H9 (cell line): ENCODE measurements around the gene TOX4. TPM values are rescaled to one million over a fixed set of nuclear protein-coding genes. Genes with fewer than 3 reads are reported as not detected.

Source experiments
- DNase-seq: peaks from one replicate; pipeline ENCODE4 v3.0.0-alpha.2; 2017
- H2AFZ ChIP-seq: one replicate; pipeline ENCODE4 v1.6.1; 2013; ENCODE audit warnings: mild to moderate bottlenecking, low read length, control low read depth, moderate library complexity
- H2AK5ac ChIP-seq: 2 replicates; pipeline ENCODE4 v1.6.1; 2013; ENCODE audit warnings: low read length, control low read depth, mixed read lengths; ENCODE audit not compliant: insufficient read length
- H2BK120ac ChIP-seq: one replicate; pipeline ENCODE4 v1.6.1; 2013; ENCODE audit warnings: low read depth, mild to moderate bottlenecking, low read length, control low read depth, inconsistent platforms; ENCODE audit not compliant: poor library complexity, severe bottlenecking
- H2BK12ac ChIP-seq: 2 replicates; pipeline ENCODE4 v1.6.1; 2013; ENCODE audit warnings: low read length, control low read depth, mixed read lengths, low read depth; ENCODE audit not compliant: insufficient read length
- H2BK15ac ChIP-seq: 2 replicates; pipeline ENCODE4 v1.6.1; 2013; ENCODE audit warnings: low read depth, low read length, control low read depth
- H2BK20ac ChIP-seq: one replicate; pipeline ENCODE4 v1.6.1; 2013; ENCODE audit warnings: low read depth, mild to moderate bottlenecking, low read length, control low read depth, inconsistent platforms; ENCODE audit not compliant: poor library complexity, severe bottlenecking
- H2BK5ac ChIP-seq: 2 replicates; pipeline ENCODE4 v1.6.1; 2013; ENCODE audit warnings: low read length, control low read depth, mixed read lengths; ENCODE audit not compliant: insufficient read length
- H3K14ac ChIP-seq: 2 replicates; pipeline ENCODE4 v1.6.1; 2013; ENCODE audit warnings: low read length, control low read depth; ENCODE audit not compliant: insufficient read depth
- H3K18ac ChIP-seq: 2 replicates; pipeline ENCODE4 v1.6.1; 2013; ENCODE audit warnings: low read depth, mild to moderate bottlenecking, mixed read lengths, low read length, control low read depth; ENCODE audit not compliant: insufficient read length
- H3K23ac ChIP-seq: 2 replicates; pipeline ENCODE4 v1.6.1; 2013; ENCODE audit warnings: low read length, control low read depth, mixed read lengths, low read depth; ENCODE audit not compliant: insufficient read length
- H3K23me2 ChIP-seq: 2 replicates; pipeline ENCODE4 v1.6.1; 2013; ENCODE audit warnings: low read depth, mild to moderate bottlenecking, mixed read lengths, low read length, control low read depth; ENCODE audit not compliant: insufficient read length, poor library complexity, severe bottlenecking
- H3K27ac ChIP-seq: 2 replicates; pipeline ENCODE4 v1.5.1; 2013; ENCODE audit warnings: low read length, control low read depth, mixed read lengths, low read depth; ENCODE audit not compliant: insufficient read length
- H3K27me3 ChIP-seq: 2 replicates; pipeline ENCODE4 v1.6.1; 2013; ENCODE audit warnings: low read length, control low read depth, inconsistent platforms; ENCODE audit not compliant: insufficient read depth
- H3K4ac ChIP-seq: 2 replicates; pipeline ENCODE4 v1.6.1; 2013; ENCODE audit warnings: low read depth, mild to moderate bottlenecking, control low read depth, inconsistent platforms, low read length, moderate library complexity
- H3K4me1 ChIP-seq: 2 replicates; pipeline ENCODE4 v1.6.1; 2013; ENCODE audit warnings: low read length, control low read depth, inconsistent platforms; ENCODE audit not compliant: insufficient read depth
- H3K4me2 ChIP-seq: 2 replicates; pipeline ENCODE4 v1.6.1; 2013; ENCODE audit warnings: low read length, control low read depth, mixed read lengths; ENCODE audit not compliant: insufficient read length, insufficient read depth
- H3K56ac ChIP-seq: 2 replicates; pipeline ENCODE4 v1.6.1; 2013; ENCODE audit warnings: low read depth, mild to moderate bottlenecking, mixed read lengths, low read length, control low read depth; ENCODE audit not compliant: insufficient read length
- H3K79me1 ChIP-seq: 2 replicates; pipeline ENCODE4 v1.6.1; 2013; ENCODE audit warnings: low read depth, mild to moderate bottlenecking, moderate library complexity, low read length, control low read depth, inconsistent platforms; ENCODE audit not compliant: insufficient read depth, poor library complexity, severe bottlenecking
- H3K79me2 ChIP-seq: 2 replicates; pipeline ENCODE4 v1.6.1; 2013; ENCODE audit warnings: low read length, control low read depth, inconsistent platforms; ENCODE audit not compliant: insufficient read depth
- H3K9ac ChIP-seq: 2 replicates; pipeline ENCODE4 v1.6.1; 2013; ENCODE audit warnings: low read length, control low read depth, mixed read lengths; ENCODE audit not compliant: insufficient read length; ENCODE audit errors: extremely low read depth
- H3K9me3 ChIP-seq: one replicate; pipeline ENCODE4 v1.6.1; 2013; ENCODE audit warnings: low read depth, low read length, inconsistent platforms; ENCODE audit not compliant: control insufficient read depth
- H3T11ph ChIP-seq: one replicate; pipeline ENCODE4 v1.6.1; 2013; ENCODE audit warnings: mild to moderate bottlenecking, low read length, control low read depth, inconsistent platforms
- H4K20me1 ChIP-seq: one replicate; pipeline ENCODE4 v1.6.1; 2013; ENCODE audit not compliant: control insufficient read depth, insufficient read length, insufficient read depth
- H4K5ac ChIP-seq: 2 replicates; pipeline ENCODE4 v1.6.1; 2013; ENCODE audit warnings: low read depth, mild to moderate bottlenecking, mixed read lengths, low read length, control low read depth; ENCODE audit not compliant: insufficient read length
- H4K8ac ChIP-seq: replicated peaks from 2 replicates; pipeline ENCODE4 v1.6.1; 2013; ENCODE audit warnings: low read length, control low read depth, mixed read lengths, low read depth; ENCODE audit not compliant: insufficient read length
- H4K91ac ChIP-seq: 2 replicates; pipeline ENCODE4 v1.6.1; 2013; ENCODE audit warnings: low read depth, mild to moderate bottlenecking, moderate library complexity, mixed read lengths, low read length, control low read depth; ENCODE audit not compliant: insufficient read length
- H3K27ac Mint-ChIP-seq, 3 experiments: 2 replicates in 2 of 3; 3 replicates in 1 of 3; pipeline ENCODE4 v1.8.0; 2020 to 2021; ENCODE audit warnings: mixed read lengths in 3 of 3, mild to moderate bottlenecking in 1 of 3, moderate library complexity in 1 of 3
- H3K27me3 Mint-ChIP-seq: 2 replicates; pipeline ENCODE4 v1.8.0; 2021; ENCODE audit warnings: low read depth, mild to moderate bottlenecking, moderate library complexity, mixed read lengths
- H3K36me3 Mint-ChIP-seq, 3 experiments: 2 replicates in 2 of 3; 3 replicates in 1 of 3; pipeline ENCODE4 v1.8.0; 2020 to 2021; ENCODE audit warnings: low read depth in 3 of 3, mixed read lengths in 3 of 3; ENCODE audit not compliant: insufficient read depth in 1 of 3
- H3K4me1 Mint-ChIP-seq, 2 experiments: 2 replicates each; pipeline ENCODE4 v1.8.0; 2020; ENCODE audit warnings: mixed read lengths in 2 of 2
- H3K4me3 Mint-ChIP-seq, 2 experiments: 2 replicates in 1 of 2; 3 replicates in 1 of 2; pipeline ENCODE4 v1.8.0; 2020 to 2021; ENCODE audit warnings: mild to moderate bottlenecking in 2 of 2, mixed read lengths in 2 of 2, moderate library complexity in 1 of 2
- H3K9me3 Mint-ChIP-seq, 2 experiments: 2 replicates in 1 of 2; 3 replicates in 1 of 2; pipeline ENCODE4 v1.8.0; 2020; ENCODE audit warnings: mild to moderate bottlenecking in 2 of 2, mixed read lengths in 2 of 2, moderate library complexity in 1 of 2
- WGBS: extraction: QIAGEN DNeasy Blood & Tissue Kit; methylation state at CpG from one replicate; pipeline ENCODE4 v1.1.7; 2013; ENCODE audit warnings: missing lambda C conversion rate, low lambda C conversion rate, mixed read lengths; ENCODE audit not compliant: insufficient read length; ENCODE audit errors: extremely low coverage; 5-methylcytosine and 5-hydroxymethylcytosine counted together
- total RNA-seq: library from RNA; stranded (reverse); gene quantifications from 2 replicates; pipeline ENCODE4 v1.2.1, GENCODE V29; 2021
- TF ChIP-seq, protein P1 (sequence below): fragments of 200-600 bp; sonication (generic); conservative IDR thresholded peaks from 3 replicates; pipeline ENCODE4 v1.8.0; 2021; ENCODE audit warnings: antibody characterized with exemption, mild to moderate bottlenecking

TOX4 gene
- total RNA-seq, 1 experiment from 2014 or later, result 64.7 TPM

DNA sequence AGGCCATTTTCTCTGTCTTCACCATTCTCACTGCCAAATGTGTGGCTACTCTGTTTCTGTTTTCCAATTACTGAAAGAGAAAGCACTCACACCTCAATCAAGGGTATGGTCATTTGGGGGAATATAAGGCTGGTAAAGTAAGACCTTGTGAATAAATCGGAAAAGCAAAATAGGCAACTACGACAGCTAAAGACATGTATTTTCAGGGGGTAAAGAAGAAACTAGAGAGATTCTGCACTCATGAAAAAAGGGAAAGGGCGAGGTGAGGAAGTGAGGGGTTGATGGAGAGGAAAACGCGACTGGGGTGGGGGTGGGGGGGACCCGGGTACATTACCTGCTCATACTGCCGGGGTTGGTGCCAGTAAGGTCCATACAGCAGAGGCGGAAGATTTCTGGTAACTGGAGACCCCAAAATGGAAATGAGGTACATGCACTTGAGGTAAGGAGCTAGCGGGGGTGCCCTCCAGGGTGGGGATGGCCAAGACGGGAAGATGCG lies 40.4 kb upstream of the TOX4 start:
- H3K27me3 Mint-ChIP-seq, result no peaks in the 10 kb centered on the region
- no peak overlapping the region for H3K18ac ChIP-seq

More for the DNA sequence above, 40.4 kb upstream of the TOX4 start:
- no peak overlapping the region for H4K91ac ChIP-seq
- no peak overlapping the region for H3K23ac ChIP-seq
- no peak overlapping the region for H3K14ac ChIP-seq
- H2BK120ac ChIP-seq, result no peak overlapping the region
- H3K27ac ChIP-seq, result no peak overlapping the region
- H3K36me3 Mint-ChIP-seq, result peaks cover 4 to 27% (median 14%) of the 10 kb centered on the region in 3 experiments; a peak in 6 of 7 replicates
- H4K20me1 ChIP-seq, result no peaks in the 10 kb centered on the region
- TF ChIP-seq, protein P1, sequence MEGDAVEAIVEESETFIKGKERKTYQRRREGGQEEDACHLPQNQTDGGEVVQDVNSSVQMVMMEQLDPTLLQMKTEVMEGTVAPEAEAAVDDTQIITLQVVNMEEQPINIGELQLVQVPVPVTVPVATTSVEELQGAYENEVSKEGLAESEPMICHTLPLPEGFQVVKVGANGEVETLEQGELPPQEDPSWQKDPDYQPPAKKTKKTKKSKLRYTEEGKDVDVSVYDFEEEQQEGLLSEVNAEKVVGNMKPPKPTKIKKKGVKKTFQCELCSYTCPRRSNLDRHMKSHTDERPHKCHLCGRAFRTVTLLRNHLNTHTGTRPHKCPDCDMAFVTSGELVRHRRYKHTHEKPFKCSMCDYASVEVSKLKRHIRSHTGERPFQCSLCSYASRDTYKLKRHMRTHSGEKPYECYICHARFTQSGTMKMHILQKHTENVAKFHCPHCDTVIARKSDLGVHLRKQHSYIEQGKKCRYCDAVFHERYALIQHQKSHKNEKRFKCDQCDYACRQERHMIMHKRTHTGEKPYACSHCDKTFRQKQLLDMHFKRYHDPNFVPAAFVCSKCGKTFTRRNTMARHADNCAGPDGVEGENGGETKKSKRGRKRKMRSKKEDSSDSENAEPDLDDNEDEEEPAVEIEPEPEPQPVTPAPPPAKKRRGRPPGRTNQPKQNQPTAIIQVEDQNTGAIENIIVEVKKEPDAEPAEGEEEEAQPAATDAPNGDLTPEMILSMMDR, result no peak
- peak overlapping the region; percentile 86 for H3K4me2 ChIP-seq
- no peaks in the 10 kb centered on the region for H3K9me3 ChIP-seq
- no peak overlapping the region for H4K8ac ChIP-seq
- H2BK12ac ChIP-seq, result no peak overlapping the region
- H3K79me1 ChIP-seq, result no peaks in the 10 kb centered on the region
- H3K4me1 Mint-ChIP-seq, result peaks cover 21 to 33% of the 10 kb centered on the region in 2 experiments
- no peak overlapping the region for H4K5ac ChIP-seq
- H2BK5ac ChIP-seq, result no peak overlapping the region
- no peak overlapping the region for H2AK5ac ChIP-seq
- no peak overlapping the region for H3K4ac ChIP-seq
- H2AFZ ChIP-seq, result no peak overlapping the region
- peak overlapping the region; percentile 59 to 86 (median 81); a peak in 6 of 7 replicates for H3K27ac Mint-ChIP-seq
- no peak overlapping the region for H2BK20ac ChIP-seq
- H2BK15ac ChIP-seq, result no peak overlapping the region
- no peaks in the 10 kb centered on the region for H3K27me3 ChIP-seq
- DNase-seq, result no peak
- WGBS, result no CpG with 5 or more reads among the region's 11 CpGs
- H3K79me2 ChIP-seq, result peaks cover 23% of the 10 kb centered on the region; the same call in 1 of the 2 replicates
- H3K56ac ChIP-seq, result no peak overlapping the region
- H3K4me3 Mint-ChIP-seq, result peak overlapping the region; percentile 81 to 89
- peaks cover 7% of the 10 kb centered on the region for H3K23me2 ChIP-seq
- H3K4me1 ChIP-seq, result no peaks in the 10 kb centered on the region
- H3T11ph ChIP-seq, result no peak overlapping the region
- no peaks in the 10 kb centered on the region for H3K9me3 Mint-ChIP-seq
- peak overlapping the region; percentile 71 for H3K9ac ChIP-seq
